Stimulated activated CD8-positive, alpha-beta memory T cell treated with anti-CD3 and anti-CD28 coated beads, Interleukin-12 subunit alpha, Interleukin-12 subunit beta, amount 100 ng/mL, for 24 hours (primary cell): ENCODE measurements around the gene ZNF420.
"Not testable (repeated sequence)": the region's sequence is repeated elsewhere in the genome, so short reads cannot be mapped to it uniquely, and the experiment has no call there.

Source experiments
- DNase-seq: peaks from one replicate; pipeline ENCODE4 v3.0.0-alpha.2; 2020; ENCODE audit errors: extremely low read depth

ZNF420 gene

DNA sequence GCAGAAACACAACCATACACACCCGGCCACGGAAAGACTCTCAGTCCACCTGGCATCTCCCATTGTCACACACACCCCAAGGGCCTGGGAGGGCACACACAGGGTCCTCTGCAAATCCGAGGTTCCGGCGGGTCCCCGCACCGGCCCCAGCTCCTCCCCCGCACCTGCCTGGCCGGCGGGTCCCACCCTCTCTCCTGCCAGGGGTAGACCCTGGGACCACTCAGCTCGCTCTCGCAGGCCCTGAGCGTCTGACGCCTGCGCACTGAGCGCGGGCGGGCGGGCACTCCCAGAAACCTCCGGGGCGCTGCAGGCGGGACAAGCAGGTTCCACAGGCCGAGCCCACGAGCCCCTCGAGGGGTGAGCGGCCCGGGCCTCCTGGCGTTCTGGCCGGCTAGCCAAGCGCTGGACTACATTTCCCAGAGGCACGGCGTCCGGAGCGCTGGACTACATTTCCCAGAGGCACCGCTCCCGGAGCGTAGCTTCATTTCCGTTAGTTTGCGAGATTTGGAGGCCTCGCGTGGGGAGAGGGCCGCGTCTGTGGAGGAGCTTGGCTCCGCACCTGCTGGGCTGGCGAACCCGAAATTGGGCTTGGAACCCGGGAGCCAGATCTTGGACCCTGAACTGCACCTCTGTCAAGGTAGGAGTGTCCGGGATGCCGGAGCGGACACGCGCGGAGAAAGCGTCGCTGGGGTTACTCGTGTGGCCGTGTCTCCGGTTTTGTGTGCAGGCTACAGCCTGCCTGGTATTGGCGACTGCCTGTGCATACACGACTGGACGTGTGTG, at the start of gene ZNF420:
ZNF420 (plus strand) TSS at position 500 of the 783 bp plus-strand sequence. CDS start 10,686 bp downstream, outside the sequence.
- DNase-seq = peak; percentile 69

DNA sequence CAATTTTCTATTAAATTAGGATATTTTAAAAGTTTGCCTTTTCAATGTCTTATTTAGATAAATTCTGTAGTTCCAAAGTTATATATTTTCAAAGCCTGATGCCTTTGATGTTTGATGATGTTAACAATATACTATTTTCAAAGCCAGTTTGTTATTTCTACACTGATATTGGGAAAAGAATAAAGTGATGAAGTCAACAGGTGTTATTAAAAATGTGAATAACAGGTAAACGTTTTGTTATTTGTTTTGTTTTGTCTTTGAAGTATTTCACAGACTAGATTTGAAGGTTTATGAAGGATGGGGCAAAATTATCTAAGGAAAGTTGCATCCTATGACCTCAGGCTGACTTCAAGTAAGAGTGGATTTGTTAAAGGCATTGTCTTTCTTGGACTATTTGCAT, 33.1 kb upstream of the ZNF420 start:
- no peak for DNase-seq

DNA sequence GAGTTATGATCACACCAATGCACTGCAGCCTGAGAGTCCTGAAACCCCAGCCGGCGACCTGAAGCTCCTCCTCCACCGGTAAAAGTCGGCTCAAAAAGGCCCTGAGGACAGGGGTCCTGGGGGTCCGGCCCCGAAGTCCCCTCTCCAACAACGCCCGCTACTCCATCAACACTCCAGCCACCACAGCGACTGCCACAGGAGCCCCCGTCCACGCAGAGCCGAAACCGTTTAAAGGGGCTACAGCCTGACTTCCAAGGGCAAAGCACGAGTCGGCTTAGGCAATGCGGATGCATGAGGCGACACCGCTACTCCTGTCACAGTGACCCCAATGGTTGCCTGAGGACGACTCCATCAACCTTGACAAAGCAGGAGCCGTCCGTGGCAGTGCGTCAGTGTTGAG, 22.9 kb upstream of the ZNF420 start:
- no peak for DNase-seq

DNA sequence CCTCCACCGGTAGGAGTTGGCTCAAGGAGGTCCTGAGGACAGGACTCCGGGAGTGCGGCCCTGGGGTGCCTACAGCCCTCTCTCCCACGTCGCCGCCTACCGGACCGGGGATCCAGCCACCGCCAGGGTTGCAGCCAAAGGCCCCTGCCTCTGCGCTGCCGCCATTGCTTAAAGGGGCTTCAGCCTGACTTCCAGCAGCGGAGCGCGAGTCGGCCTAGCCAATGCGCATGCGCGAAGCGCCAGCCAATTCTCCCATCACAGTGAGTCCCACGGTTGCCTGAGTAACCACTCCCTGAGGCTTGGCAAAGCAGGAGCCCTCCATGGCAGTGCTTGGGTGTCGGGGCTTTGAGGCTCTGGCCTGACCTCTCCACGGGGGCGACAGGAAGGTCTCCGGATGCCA, 21.5 kb upstream of the ZNF420 start:
- no peak for DNase-seq

DNA sequence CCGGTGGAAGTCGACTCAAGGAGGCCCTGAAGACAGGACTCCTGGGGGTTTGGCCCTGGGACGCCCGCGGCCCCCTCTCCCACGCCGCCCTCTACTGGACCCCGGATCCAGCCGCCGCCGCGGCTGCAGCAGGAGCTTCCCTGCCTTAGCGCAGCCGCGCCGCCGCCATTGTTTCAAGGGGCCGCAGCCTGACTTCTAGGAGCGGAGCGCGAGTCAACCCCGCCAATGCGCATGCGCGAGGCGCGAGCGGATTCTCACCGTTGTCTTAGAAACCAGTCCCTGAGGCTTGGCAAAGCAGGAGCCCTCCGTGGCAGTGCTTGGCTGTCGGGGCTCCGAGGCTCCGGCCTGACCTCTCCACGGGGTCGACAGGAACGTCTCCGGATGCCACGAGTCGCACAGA, 19.1 kb upstream of the ZNF420 start:
- DNase-seq = no peak

DNA sequence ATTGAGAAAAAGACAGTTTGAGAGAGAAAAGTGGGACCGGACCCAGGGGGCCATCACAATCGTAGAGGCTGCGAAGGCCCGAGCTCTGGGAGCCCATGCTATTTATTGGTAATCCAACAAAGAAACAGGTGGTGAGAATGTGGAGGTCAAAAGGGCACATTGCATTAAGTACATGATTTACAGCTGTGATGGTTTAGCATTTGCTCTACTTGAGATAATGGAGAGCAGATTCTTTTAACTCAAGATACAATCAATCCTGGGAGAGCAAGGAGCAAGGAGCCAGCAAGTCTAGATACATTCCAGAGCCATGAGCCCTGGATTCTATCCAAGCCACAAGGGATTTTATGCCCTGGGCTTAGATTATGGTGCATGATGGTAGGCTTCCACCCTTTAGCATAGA, 13.3 kb upstream of the ZNF420 start:
- DNase-seq = not testable (repeated sequence)

DNA sequence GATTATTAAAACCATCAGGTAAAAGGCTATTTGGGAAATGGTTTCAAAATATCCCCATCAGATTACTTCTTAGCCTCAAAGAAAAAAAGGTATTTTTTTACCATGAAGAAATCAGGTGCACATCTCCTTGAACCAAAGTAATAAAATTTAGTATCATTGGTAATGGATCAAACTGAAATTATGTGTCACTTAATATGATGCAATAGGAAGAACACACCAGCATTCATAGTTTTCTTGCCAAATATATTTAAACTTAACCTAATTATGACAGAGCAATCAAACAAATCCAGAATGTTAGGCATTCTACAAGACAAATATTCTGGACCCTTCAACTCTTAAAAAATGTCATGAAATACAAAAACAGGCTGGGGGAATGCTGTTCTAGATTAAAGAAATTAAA, 4.1 kb upstream of the ZNF420 start:
- DNase-seq = no peak

DNA sequence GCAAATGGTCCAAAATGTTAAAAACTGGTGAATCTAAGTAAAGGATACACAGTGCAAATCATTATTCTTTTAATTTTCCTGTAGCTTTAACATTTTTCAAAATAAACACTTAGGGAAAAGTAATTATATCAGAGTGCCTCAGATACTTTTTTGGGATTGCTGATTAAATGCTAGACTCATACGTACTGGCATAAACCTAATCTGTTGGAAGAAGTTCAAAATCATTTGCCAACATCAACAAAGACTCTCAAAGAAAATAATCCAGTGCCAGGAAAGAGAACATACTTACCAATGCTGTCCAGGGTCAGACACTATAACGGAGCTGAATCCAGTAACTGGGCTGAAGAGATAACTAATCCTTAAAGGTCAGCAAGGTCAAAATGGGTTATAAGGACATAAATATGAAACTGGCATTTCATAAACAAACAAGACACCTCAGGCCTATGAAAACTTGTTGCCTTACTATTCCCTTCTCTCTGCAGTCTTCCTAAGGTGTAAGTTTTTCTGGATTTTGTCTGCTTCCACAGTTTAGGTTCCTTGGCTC, 3.3 kb upstream of the ZNF420 start:
- DNase-seq = no peak

DNA sequence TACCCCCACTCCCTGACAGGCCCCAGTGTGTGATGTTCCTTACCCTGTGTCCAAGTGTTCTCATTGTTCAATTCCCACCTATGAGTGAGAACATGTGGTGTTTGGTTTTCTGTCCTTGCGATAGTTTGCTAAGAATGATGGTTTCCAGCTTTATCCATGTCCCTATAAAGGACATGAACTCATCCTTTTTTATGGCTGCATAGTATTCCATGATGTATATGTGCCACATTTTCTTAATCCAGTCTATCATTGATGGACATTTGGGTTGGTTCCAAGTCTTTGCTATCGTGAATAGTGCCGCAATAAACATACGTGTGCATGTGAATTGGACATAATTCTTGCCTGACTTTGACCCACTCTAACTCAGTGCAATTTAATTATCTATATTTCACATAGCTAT, 1.7 kb upstream of the ZNF420 start:
- DNase-seq = not testable (repeated sequence)

DNA sequence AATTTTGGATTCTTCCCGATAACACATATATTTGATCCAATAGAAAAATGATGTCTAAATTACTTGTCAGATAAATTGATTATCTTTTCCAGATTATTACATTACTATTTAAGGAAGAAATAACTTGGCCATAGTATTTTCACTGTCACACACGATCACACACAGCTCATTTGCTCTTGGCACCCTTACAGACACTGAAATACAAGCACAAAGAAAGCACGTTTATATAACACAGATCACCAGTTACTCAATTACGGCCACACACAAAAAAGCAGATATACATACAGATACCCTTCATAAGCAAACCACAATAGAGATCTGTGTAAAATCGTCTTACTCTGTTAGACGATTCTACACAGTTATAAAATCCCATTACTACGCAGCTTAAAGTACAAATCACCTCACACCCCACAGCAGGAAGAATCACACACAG, 716 bp upstream of the ZNF420 start:
- DNase-seq = no peak

DNA sequence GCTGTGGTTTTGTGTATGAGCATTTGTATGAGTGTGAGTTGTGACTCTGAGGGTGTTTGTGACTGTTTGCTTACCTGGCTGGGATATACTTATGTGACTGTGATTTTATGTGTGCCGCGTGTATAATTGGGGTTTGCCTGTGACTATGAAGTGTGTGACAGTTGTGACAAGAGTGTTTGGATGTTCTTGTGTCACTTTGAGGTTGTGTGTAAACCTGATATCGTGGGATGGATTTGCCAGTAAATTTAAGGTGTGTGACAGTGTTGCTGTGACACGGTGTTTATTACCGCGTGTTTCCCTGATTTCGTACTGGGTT, 442 bp downstream of the ZNF420 start:
- DNase-seq = no peak

DNA sequence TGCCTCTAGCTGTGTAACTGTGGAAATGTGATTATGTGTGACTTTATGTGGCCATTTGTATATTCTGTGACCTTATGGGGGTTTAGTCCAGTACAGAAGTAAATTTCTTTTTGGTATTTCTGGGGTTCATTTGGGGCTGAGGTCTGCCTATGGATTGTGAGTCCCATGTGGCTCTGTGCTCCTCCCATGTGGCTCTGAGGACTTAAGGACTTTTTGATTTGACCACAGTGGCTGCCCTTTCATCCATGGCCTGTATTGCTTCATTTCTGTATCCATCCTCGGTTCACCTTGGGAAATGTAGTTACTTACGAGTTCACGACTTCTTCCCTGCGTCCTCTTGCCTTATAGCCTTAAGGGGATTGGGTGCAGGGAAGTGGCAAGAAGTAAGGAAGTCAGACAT, 1.0 kb downstream of the ZNF420 start:
- DNase-seq = no peak

DNA sequence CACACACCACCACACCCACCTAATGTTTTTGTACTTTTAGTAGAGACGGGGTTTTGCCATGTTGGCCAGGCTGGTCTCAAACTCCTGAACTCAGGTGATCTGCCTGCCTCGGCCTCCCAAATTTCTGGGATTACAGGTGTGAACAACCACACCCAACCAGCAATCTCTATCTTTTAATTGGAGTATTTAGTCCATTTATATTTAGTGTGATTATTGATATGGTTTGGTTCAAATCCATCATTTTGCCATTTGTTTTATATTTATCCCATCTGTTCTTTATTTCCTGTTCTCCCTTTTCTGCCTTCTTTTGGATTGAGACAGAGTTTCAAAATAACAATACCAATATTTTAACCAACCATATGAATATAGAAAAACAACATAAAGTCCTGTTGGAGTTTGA, 4.1 kb downstream of the ZNF420 start:
- no peak for DNase-seq

DNA sequence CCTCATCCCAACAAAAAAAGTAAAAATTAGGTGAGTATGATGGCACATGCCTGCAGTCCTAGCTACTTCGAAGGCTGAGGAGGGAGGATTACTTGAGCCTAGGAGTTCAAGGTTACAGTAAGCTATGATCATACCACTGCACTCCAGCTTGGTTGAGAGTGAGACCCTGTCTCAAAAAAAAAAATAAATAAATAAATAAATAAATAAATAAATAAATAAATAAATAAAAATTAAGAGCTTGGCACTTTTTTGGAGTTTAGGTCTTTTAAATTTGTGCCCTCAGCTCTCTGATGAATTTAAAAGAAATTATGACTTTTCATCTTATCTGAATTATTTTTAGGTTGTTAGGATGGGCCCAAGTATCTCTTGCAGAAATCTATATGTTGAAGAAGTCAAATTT, 8.9 kb downstream of the ZNF420 start:
- no peak for DNase-seq

DNA sequence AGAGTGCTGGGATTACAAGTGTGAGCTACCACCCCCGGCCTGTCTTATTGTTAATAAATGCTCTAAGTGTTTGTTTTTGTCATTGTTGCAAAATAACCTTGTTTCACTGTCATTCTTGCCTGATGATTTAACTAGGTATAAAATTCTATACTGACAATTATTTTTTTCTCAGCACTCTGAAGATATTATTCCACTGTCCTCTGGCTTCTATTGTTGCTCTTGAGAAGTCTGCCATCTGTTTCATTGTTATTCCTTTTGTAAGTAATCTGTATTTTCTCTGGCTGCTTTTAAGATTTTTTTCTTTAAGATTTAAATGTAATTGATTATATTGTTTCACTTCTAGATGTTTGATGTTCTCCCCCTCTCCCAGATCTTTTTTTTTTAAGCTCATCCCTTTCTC, 17.6 kb downstream of the ZNF420 start:
- no peak for DNase-seq

DNA sequence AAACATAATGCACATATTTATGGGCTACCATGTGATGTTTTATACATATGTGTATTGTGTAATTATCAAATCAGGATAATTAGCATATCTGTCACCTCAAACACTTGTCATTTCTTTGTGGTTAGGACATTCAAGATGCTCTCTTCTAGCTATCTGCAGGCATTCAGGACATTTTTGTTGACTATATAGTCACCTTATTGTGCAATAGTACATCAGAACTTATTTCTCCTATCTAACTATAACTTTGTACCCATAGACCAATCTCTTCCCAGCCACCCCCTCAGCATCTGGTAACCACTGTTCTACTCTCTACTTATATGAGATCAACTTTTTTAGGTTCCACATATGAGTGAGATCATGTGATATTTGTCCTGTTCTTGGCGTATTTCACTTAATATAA, 20.3 kb downstream of the ZNF420 start:
- no peak for DNase-seq

DNA sequence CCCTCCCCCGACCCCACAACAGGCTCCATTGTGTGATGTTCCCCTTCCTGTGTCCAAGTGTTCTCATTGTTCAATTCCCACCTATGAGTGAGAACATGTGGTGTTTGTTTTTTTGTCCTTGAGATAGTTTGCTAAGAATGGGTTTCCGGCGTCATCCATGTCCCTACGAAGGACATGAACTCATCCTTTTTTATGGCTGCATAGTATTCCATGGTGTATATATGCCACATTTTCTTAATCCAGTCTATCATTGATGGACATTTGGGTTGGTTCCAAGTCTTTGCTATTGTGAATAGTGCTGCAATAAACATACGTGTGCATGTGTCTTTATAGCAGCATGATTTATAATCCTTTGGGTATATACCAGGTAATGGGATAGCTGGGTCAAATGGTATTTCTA, 25.9 kb downstream of the ZNF420 start:
- DNase-seq = not testable (repeated sequence)

DNA sequence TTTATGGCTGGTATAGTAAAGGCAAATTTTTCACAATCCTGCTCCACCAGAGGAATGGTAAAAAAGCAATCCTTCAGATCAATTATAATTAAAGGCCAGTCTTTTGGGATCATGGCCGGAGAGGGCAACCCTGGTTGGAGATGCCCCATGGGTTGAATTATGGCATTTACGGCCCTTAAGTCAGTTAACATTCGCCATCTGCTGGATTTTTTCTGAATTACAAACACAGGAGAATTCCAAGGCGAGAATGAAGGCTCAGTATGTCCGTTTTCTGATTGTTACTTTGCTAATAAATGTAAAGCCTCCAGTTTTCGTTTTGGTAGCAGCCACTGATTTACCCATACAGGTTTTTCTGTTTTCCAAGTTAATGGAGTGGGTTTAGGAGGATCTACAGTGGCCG, 33.5 kb downstream of the ZNF420 start:
- DNase-seq = not testable (repeated sequence)

DNA sequence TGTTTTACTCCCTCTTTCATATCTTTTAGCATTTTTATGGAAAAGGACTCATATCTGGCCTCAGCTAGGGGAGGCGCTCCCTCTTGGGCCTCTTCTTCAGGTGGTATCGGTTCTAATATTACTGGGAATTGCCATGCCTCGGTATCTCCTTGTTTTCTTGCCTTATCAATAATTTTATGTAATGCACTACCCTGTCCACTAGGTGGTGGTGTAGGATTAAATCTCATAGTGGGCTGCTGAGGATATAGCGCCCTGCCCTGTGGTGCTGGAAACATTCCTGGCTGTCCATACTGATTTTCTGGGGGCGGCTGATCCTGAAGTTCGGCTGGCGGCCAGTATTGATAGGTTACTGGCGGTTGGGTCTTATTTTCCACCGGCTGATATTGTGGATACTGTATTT, 35.8 kb downstream of the ZNF420 start:
- DNase-seq = no peak

DNA sequence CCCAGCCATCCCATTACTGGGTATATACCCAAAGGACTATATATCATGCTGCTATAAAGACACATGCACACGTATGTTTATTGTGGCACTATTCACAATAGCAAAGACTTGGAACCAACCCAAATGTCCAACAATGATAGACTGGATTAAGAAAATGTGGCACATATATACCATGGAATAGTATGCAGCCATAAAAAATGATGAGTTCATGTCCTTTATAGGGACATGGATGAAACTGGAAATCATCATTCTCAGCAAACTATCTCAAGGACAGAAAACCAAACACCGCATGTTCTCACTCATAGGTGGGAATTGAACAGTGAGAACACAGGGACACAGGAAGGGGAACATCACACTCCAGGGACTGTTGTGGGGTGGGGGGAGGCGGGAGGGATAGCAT, 43.9 kb downstream of the ZNF420 start:
- not testable (repeated sequence) for DNase-seq

DNA sequence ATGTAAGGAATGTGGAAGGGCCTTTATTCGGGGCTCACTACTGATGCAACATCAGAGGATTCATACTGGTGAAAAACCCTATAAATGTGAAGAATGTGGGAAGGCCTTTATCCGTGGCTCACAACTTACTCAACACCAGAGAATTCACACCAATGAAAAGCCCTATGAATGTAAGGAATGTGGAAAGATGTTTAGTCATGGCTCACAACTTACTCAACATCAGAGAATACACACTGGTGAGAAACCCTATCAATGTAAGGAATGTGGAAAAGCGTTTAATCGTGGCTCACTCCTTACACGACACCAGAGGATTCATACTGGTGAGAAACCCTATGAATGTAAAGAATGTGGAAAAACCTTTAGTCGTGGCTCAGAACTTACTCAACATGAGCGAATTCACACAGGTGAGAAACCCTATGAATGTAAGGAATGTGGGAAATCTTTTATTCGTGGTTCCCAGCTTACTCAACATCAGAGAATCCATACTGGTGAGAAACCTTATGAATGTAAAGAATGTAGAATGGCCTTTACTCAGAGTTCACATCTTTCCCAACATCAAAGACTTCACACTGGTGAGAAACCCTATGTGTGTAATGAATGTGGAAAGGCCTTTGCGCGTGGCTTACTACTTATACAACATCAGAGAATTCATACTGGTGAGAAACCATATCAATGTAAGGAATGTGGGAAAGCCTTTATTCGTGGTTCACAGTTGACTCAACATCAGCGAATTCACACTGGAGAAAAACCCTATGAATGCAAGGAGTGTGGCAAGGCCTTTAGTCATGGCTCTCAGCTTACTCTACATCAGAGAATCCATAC, 50.0 kb downstream of the ZNF420 start:
- DNase-seq = no peak

DNA sequence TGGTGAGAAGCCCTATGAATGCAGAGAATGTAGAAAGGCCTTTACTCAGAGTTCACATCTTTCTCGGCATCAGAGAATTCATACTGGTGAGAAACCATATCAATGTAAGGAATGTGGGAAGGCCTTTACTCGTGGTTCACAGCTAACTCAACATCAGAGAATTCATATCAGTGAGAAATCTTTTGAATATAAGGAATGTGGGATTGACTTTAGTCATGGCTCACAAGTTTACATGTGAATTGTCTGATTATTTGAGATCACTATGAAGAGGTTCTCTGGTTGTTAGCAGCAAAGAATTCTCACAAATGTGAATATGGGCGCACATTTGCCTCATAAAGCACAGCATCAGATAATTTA, 50.6 kb downstream of the ZNF420 start:
- no peak for DNase-seq

DNA sequence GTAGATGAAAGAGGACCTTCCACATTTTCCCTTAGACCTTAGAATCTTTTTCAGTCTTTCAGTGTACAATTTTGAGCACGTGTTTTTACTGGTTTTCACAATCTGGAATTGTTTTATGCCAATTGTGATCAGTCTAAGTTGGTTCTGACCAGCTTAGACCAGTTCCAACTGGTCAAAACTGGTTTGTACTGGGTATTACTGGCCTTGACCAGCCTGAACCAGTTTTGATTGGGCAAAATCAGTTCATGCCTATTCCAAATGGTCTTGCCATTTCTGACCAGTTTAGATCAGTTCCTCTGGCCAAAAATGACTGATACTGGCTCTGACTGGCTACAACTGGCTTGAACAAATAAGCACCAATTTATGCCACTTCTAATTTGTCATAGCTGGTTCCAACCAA, 57.9 kb downstream of the ZNF420 start:
- no peak for DNase-seq
